CD14-positive monocyte (primary cell): ENCODE results near the gene ATOH8. TPM values are rescaled to one million over a fixed set of nuclear protein-coding genes. Genes with fewer than 3 reads are reported as not detected.

Experiments used
- DNase-seq, 3 donors: peaks; one replicate each; pipeline ENCODE4 v3.0.0-alpha.2; 2011 to 2022
- H2AFZ ChIP-seq: 2 replicates; pipeline ENCODE4 v1.6.0; 2012; ENCODE audit warnings: mild to moderate bottlenecking, low read depth, low read length, inconsistent platforms; ENCODE audit not compliant: insufficient read depth, poor library complexity, severe bottlenecking
- H3K27ac ChIP-seq, 2 donors: 1 replicate in 1 of 2; 2 replicates in 1 of 2; pipeline ENCODE4 v1.5.1; 2012 to 2013; ENCODE audit warnings: low read length in 2 of 2, control low read depth in 1 of 2, inconsistent platforms in 1 of 2, low read depth in 1 of 2, mild to moderate bottlenecking in 1 of 2
- H3K27me3 ChIP-seq, 2 donors: one replicate each; pipeline versions ENCODE4 v1.6.0 to v1.6.1; 2011 to 2013; ENCODE audit warnings: low read length in 2 of 2; ENCODE audit not compliant: control insufficient read depth in 2 of 2, insufficient read depth in 2 of 2
- H3K36me3 ChIP-seq, 2 donors: replicated peaks in 1 of 2; 1 replicate in 1 of 2; 2 replicates in 1 of 2; pipeline versions ENCODE4 v1.5.1 to v1.6.1; 2012 to 2013; ENCODE audit warnings: low read length in 2 of 2, control low read depth in 1 of 2, inconsistent platforms in 1 of 2, mild to moderate bottlenecking in 1 of 2; ENCODE audit not compliant: insufficient read depth in 2 of 2, control insufficient read depth in 1 of 2
- H3K4me1 ChIP-seq, 2 donors: 1 replicate in 1 of 2; 2 replicates in 1 of 2; pipeline versions ENCODE4 v1.5.1 to v1.6.1; 2012 to 2013; ENCODE audit warnings: low read length in 2 of 2, control low read depth in 1 of 2, inconsistent platforms in 1 of 2, mild to moderate bottlenecking in 1 of 2, moderate library complexity in 1 of 2; ENCODE audit not compliant: insufficient read depth in 2 of 2, control insufficient read depth in 1 of 2
- H3K4me2 ChIP-seq: replicated peaks from 2 replicates; pipeline ENCODE3; 2012; ENCODE audit warnings: low read length, moderate library complexity, mild to moderate bottlenecking; ENCODE audit not compliant: poor library complexity, severe bottlenecking; ENCODE audit errors: extremely low read depth
- H3K4me3 ChIP-seq, 3 experiments: fragments of 200-600 bp in 1 of 3; sonication (generic) in 1 of 3; replicated peaks in 1 of 3; 1 replicate in 2 of 3; 2 replicates in 1 of 3; pipeline ENCODE4 v1.5.1; 2011 to 2013; ENCODE audit warnings: low read length in 3 of 3, mild to moderate bottlenecking in 3 of 3, control low read depth in 2 of 3, low read depth in 2 of 3, inconsistent platforms in 1 of 3, moderate library complexity in 1 of 3
- H3K79me2 ChIP-seq: 2 replicates; pipeline ENCODE4 v1.6.0; 2012; ENCODE audit warnings: mild to moderate bottlenecking, control low read depth, inconsistent platforms, low read length, moderate library complexity; ENCODE audit not compliant: insufficient read depth
- H3K9ac ChIP-seq: 2 replicates; pipeline ENCODE4 v1.6.0; 2017; ENCODE audit warnings: low read length, mild to moderate bottlenecking; ENCODE audit not compliant: insufficient read depth, poor library complexity, severe bottlenecking
- H3K9me3 ChIP-seq, 2 donors: replicated peaks in 1 of 2; 1 replicate in 1 of 2; 2 replicates in 1 of 2; pipeline versions ENCODE4 v1.5.1 to v1.6.1; 2012 to 2013; ENCODE audit warnings: low read length in 2 of 2, control low read depth in 1 of 2; ENCODE audit not compliant: control insufficient read depth in 1 of 2, insufficient read depth in 1 of 2
- H4K20me1 ChIP-seq: 2 replicates; pipeline ENCODE4 v1.6.0; 2012; ENCODE audit warnings: mild to moderate bottlenecking, low read length, control low read depth, moderate library complexity; ENCODE audit not compliant: insufficient read depth
- H3K27ac Mint-ChIP-seq, 7 donors: one replicate each; pipeline ENCODE4 v1.8.0; 2020; ENCODE audit warnings: mild to moderate bottlenecking in 7 of 7, mixed read lengths in 7 of 7, moderate library complexity in 6 of 7, inconsistent platforms in 2 of 7
- H3K27me3 Mint-ChIP-seq, 3 donors: one replicate each; pipeline ENCODE4 v1.8.0; 2021 to 2022; ENCODE audit warnings: low read depth in 3 of 3, mild to moderate bottlenecking in 3 of 3, mixed read lengths in 3 of 3, moderate library complexity in 3 of 3, inconsistent platforms in 1 of 3
- H3K36me3 Mint-ChIP-seq, 2 donors: one replicate each; pipeline ENCODE4 v1.8.0; 2020; ENCODE audit warnings: mixed read lengths in 2 of 2, inconsistent platforms in 1 of 2, mild to moderate bottlenecking in 1 of 2
- H3K4me1 Mint-ChIP-seq: one replicate; pipeline ENCODE4 v1.8.0; 2020; ENCODE audit warnings: mild to moderate bottlenecking, mixed read lengths
- H3K4me3 Mint-ChIP-seq, 2 donors: one replicate each; pipeline ENCODE4 v1.8.0; 2020; ENCODE audit warnings: mild to moderate bottlenecking in 2 of 2, mixed read lengths in 2 of 2, moderate library complexity in 1 of 2
- H3K9me3 Mint-ChIP-seq, 7 donors: one replicate each; pipeline ENCODE4 v1.8.0; 2020 to 2022; ENCODE audit warnings: mixed read lengths in 7 of 7, mild to moderate bottlenecking in 6 of 7, moderate library complexity in 6 of 7, inconsistent platforms in 2 of 7
- WGBS: methylation state at CpG from one replicate; pipeline ENCODE4 v1.1.5; 2013; ENCODE audit warnings: missing lambda C conversion rate; ENCODE audit not compliant: insufficient coverage; 5-methylcytosine and 5-hydroxymethylcytosine counted together
- intact Hi-C, 2 donors: fragments of 100-400 bp; cut with micrococcal nuclease; formaldehyde crosslinking; loops; one replicate each; pipeline versions ENCODE4 v1.15.0 to v1.15.1; 2023
- polyA plus RNA-seq, 3 donors: library from polyadenylated mRNA; depleted of rRNA in 1 of 3; unstranded in 2 of 3; stranded (reverse) in 1 of 3; fragments of 300-500 nt in 2 of 3; fragments of >200 nt in 1 of 3; fragmentation: Illumina TruSeq in 2 of 3; gene quantifications; 1 replicate in 2 of 3; 2 replicates in 1 of 3; pipeline ENCODE4 v1.2.3, GENCODE V29; 2012 to 2021
- TF ChIP-seq, protein P1 (sequence below): fragments of 200-600 bp; IDR thresholded peaks from one replicate; pipeline ENCODE4 v1.8.0; 2022; ENCODE audit warnings: antibody characterized with exemption, mild to moderate bottlenecking

ATOH8 gene
- polyA plus RNA-seq, 3 donors, result 2.0 to 3.9 (median 2.1) TPM

DNA sequence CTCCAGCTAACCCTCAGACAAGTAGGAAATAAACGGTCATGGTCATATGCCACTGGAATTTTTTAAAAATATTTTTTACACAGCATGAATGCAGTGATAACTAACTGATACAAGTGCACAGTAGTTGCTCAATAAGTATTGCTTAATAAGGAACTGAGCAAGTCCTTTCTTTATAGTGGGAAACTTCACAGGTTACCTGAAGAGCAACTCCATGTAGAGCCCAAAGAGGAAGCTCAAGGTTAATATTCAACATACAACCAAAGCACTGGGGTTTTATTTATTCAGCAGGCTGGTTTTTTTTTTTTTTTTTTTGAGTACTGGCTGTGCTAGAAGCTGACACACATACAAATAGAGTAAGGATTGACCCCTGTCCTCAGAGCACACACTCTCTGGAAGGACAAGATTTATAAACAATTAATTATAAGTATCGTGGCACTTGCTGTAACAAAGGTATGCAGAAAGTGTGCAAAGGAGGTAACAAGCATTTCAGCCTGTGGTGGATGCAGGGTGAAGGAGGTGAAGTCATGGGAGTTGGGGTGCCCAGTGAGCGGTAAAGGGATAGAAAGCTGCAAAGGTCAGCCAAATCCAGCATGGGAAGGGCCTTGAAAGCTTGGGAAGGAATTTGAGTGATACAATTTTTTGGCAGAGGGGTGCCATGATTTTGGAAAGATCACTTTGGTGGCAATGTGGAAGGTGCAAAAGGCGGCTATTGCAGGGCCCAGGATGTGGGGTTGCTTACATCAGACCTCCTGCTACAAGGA, 52.7 kb downstream of the ATOH8 start:
- peaks cover 0 to 8% of the 10 kb centered on the region in 2 donors for H3K9me3 ChIP-seq
- 96% methylated on average over 3 of the region's 4 CpGs for WGBS
- no peak overlapping the region for H3K9ac ChIP-seq
- peaks cover 0 to 7% (median 3%) of the 10 kb centered on the region in 7 donors for H3K9me3 Mint-ChIP-seq
- H4K20me1 ChIP-seq, result no peaks in the 10 kb centered on the region
- H3K4me3 Mint-ChIP-seq, result no peak overlapping the region
- H3K79me2 ChIP-seq, result no peaks in the 10 kb centered on the region
- intact Hi-C loops, result no loop called here
- H3K4me3 ChIP-seq, result no peak overlapping the region
- no peaks in the 10 kb centered on the region for H3K36me3 Mint-ChIP-seq
- no peak overlapping the region for H2AFZ ChIP-seq
- peak; percentile 4 to 48 (median 34) for DNase-seq
- H3K27ac Mint-ChIP-seq, result peak overlapping the region in 1 of 7 donors; percentile 48
- H3K4me1 Mint-ChIP-seq, result peaks cover 25% of the 10 kb centered on the region
- H3K27me3 ChIP-seq, result peaks cover 0 to 3% of the 10 kb centered on the region in 2 donors
- TF ChIP-seq, protein P1, sequence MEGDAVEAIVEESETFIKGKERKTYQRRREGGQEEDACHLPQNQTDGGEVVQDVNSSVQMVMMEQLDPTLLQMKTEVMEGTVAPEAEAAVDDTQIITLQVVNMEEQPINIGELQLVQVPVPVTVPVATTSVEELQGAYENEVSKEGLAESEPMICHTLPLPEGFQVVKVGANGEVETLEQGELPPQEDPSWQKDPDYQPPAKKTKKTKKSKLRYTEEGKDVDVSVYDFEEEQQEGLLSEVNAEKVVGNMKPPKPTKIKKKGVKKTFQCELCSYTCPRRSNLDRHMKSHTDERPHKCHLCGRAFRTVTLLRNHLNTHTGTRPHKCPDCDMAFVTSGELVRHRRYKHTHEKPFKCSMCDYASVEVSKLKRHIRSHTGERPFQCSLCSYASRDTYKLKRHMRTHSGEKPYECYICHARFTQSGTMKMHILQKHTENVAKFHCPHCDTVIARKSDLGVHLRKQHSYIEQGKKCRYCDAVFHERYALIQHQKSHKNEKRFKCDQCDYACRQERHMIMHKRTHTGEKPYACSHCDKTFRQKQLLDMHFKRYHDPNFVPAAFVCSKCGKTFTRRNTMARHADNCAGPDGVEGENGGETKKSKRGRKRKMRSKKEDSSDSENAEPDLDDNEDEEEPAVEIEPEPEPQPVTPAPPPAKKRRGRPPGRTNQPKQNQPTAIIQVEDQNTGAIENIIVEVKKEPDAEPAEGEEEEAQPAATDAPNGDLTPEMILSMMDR, result no peak
- no peak overlapping the region for H3K27ac ChIP-seq
- H3K4me1 ChIP-seq, result peaks cover 4 to 21% of the 10 kb centered on the region in 2 donors
- H3K4me2 ChIP-seq, result no peak overlapping the region
- H3K27me3 Mint-ChIP-seq, result peaks cover 2 to 8% (median 7%) of the 10 kb centered on the region in 3 donors
- no peaks in the 10 kb centered on the region for H3K36me3 ChIP-seq

DNA sequence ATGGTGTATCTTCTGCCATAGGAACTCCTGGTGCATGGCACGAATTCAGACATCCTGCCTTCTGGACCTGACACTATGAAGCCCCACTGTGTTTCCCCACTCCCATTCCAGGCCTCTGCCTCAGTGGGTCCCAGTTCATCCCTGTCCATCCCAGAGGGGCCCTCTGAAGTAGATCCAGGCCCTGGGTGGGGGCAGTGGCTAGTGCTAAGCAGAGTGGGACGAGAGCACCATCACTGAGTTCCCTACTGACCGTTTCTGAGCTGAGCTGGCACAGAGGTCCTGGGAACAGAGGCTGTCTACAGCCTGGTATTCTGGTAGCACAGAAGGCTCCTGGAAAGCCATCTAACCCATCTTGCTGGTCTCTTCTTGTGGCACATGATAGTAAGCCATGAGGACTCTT, 54.0 kb downstream of the ATOH8 start:
- Histone ChIP-seq H3K27ac (no peak overlapping the region), H2AFZ (no peak overlapping the region), H3K79me2 (no peaks in the 10 kb centered on the region), H3K9me3 (no peaks in the 10 kb centered on the region), H4K20me1 (no peaks in the 10 kb centered on the region), H3K36me3 (no peaks in the 10 kb centered on the region), H3K27me3 (peaks cover 0 to 5% of the 10 kb centered on the region in 2 donors), H3K9ac (no peak overlapping the region), H3K4me2 (no peak overlapping the region), H3K4me1 (peaks cover 4 to 21% of the 10 kb centered on the region in 2 donors), H3K4me3 (no peak overlapping the region)
- DNase-seq, result no peak
- WGBS, result 93% methylated on average over 3 of the region's 3 CpGs
- Mint-ChIP-seq H3K4me3 (no peak overlapping the region), H3K27ac (no peak overlapping the region), H3K27me3 (peaks cover 7 to 12% (median 9%) of the 10 kb centered on the region in 3 donors), H3K36me3 (no peaks in the 10 kb centered on the region), H3K4me1 (peaks cover 25% of the 10 kb centered on the region), H3K9me3 (no peaks in the 10 kb centered on the region)
- intact Hi-C loops, result no loop called here
- TF ChIP-seq, protein P1, result no peak
